WTC11 (cell line): Measurements from ENCODE around the gene CAMTA1. TPM values are rescaled to one million over a fixed set of nuclear protein-coding genes. Genes with fewer than 3 reads are reported as not detected.

Experiments
- ATAC-seq: fragments of 200-7000 bp; cut with Tn5 transposase; 2 replicates; pipeline ENCODE4 v1.10.0; 2021; ENCODE audit warnings: mild to moderate bottlenecking, moderate library complexity
- CTCF ChIA-PET: fragments of 300-600 bp; sonication (Branson Sonifier 250); formaldehyde crosslinking; loops from one replicate; lab custom pipeline; 2021; ENCODE audit warnings: antibody characterized with exemption; lab: Charles Lee
- POLR2A ChIA-PET: fragments of 350-600 bp; sonication (Branson Sonifier 250); formaldehyde crosslinking; loops from one replicate; lab custom pipeline; 2021; ENCODE audit warnings: antibody characterized with exemption; lab: Charles Lee
- DNase-seq: peaks from one replicate; pipeline ENCODE4 v3.0.0; 2021; ENCODE audit warnings: low spot score
- H3K27ac Mint-ChIP-seq: 2 replicates; pipeline ENCODE4 v1.8.0; 2021; ENCODE audit warnings: mixed read lengths
- H3K27me3 Mint-ChIP-seq: 2 replicates; pipeline ENCODE4 v1.8.0; 2021; ENCODE audit warnings: low read depth, mild to moderate bottlenecking, moderate library complexity, mixed read lengths
- H3K36me3 Mint-ChIP-seq: 2 replicates; pipeline ENCODE4 v1.8.0; 2021; ENCODE audit warnings: mixed read lengths
- H3K4me1 Mint-ChIP-seq: 2 replicates; pipeline ENCODE4 v1.8.0; 2022; ENCODE audit warnings: mixed read lengths
- H3K4me3 Mint-ChIP-seq: 2 replicates; pipeline ENCODE4 v1.8.0; 2021; ENCODE audit warnings: mild to moderate bottlenecking, moderate library complexity, mixed read lengths
- H3K9me3 Mint-ChIP-seq: 2 replicates; pipeline ENCODE4 v1.8.0; 2021; ENCODE audit warnings: mixed read lengths
- ATF1 ChIP-seq: sonication (generic); formaldehyde crosslinking; IDR thresholded peaks from 2 replicates; pipeline ENCODE4 v1.8.1; 2023; ENCODE audit warnings: mild to moderate bottlenecking, moderate library complexity, missing genetic modification reagents
- FOXP1 ChIP-seq: sonication (generic); formaldehyde crosslinking; IDR thresholded peaks from 2 replicates; pipeline ENCODE4 v1.8.0; 2022; ENCODE audit warnings: missing genetic modification reagents, mild to moderate bottlenecking, moderate library complexity, borderline replicate concordance
- GABPB1 ChIP-seq: sonication (generic); formaldehyde crosslinking; IDR thresholded peaks from 2 replicates; pipeline ENCODE4 v1.8.1; 2023; ENCODE audit warnings: mild to moderate bottlenecking, missing genetic modification reagents
- HMGA2 ChIP-seq: fragments of 250-450 bp; sonication (Bioruptor Pico); IDR thresholded peaks from 2 replicates; pipeline ENCODE4 v1.4.0; 2021; ENCODE audit warnings: mild to moderate bottlenecking, moderate library complexity
- IRF2 ChIP-seq: sonication (generic); formaldehyde crosslinking; IDR thresholded peaks from 2 replicates; pipeline ENCODE4 v1.8.0; 2022; ENCODE audit warnings: low read depth, missing genetic modification reagents, borderline replicate concordance
- JAZF1 ChIP-seq: fragments of 250-450 bp; sonication (Bioruptor Pico); IDR thresholded peaks from 2 replicates; pipeline ENCODE4 v1.9.0; 2021; ENCODE audit warnings: moderate library complexity, mild to moderate bottlenecking, inconsistent platforms
- NR3C1 ChIP-seq: sonication (generic); formaldehyde crosslinking; conservative IDR thresholded peaks from 2 replicates; pipeline ENCODE4 v1.8.1; 2023; ENCODE audit warnings: low read depth, mild to moderate bottlenecking, missing genetic modification reagents
- SMAD4 ChIP-seq: sonication (generic); formaldehyde crosslinking; IDR thresholded peaks from 2 replicates; pipeline ENCODE4 v1.8.0; 2022; ENCODE audit warnings: mild to moderate bottlenecking, missing genetic modification reagents
- SOX15 ChIP-seq: fragments of 250-450 bp; sonication (Bioruptor Pico); IDR thresholded peaks from 2 replicates; pipeline ENCODE4 v1.9.0; 2021; ENCODE audit warnings: mild to moderate bottlenecking
- ZNF232 ChIP-seq: sonication (generic); formaldehyde crosslinking; IDR thresholded peaks from 2 replicates; pipeline ENCODE4 v1.8.0; 2022; ENCODE audit warnings: mild to moderate bottlenecking, missing genetic modification reagents
- ZNF263 ChIP-seq: sonication (generic); formaldehyde crosslinking; IDR thresholded peaks from 2 replicates; pipeline ENCODE4 v1.8.1; 2022; ENCODE audit warnings: low read depth, mild to moderate bottlenecking, moderate library complexity, missing genetic modification reagents
- ZNF416 ChIP-seq: fragments of 250-450 bp; sonication (Bioruptor Pico); IDR thresholded peaks from 2 replicates; pipeline ENCODE4 v1.9.0; 2021; ENCODE audit warnings: mild to moderate bottlenecking, inconsistent platforms
- ZNF423 ChIP-seq: fragments of 250-450 bp; sonication (Bioruptor Pico); IDR thresholded peaks from 2 replicates; pipeline ENCODE4 v2.1.2; 2022; ENCODE audit warnings: mild to moderate bottlenecking, moderate library complexity
- total RNA-seq: library from RNA; stranded (reverse); gene quantifications from 3 replicates; pipeline ENCODE4 v1.2.3, GENCODE V29; 2021
- TF ChIP-seq, protein P1 (sequence below): fragments of 200-600 bp; IDR thresholded peaks from 2 replicates; pipeline ENCODE4 v1.8.0; 2022; ENCODE audit warnings: antibody characterized with exemption
- TF ChIP-seq, protein P2 (sequence below): sonication (generic); formaldehyde crosslinking; IDR thresholded peaks from 2 replicates; pipeline ENCODE4 v1.8.1; 2023; ENCODE audit warnings: mild to moderate bottlenecking, missing genetic modification reagents
- TF ChIP-seq, protein P3 (sequence below): sonication (generic); formaldehyde crosslinking; IDR thresholded peaks from 2 replicates; pipeline ENCODE4 v1.8.1; 2023; ENCODE audit warnings: mild to moderate bottlenecking, missing genetic modification reagents
- TF ChIP-seq, protein P4 (sequence below): fragments of 250-450 bp; sonication (Bioruptor Pico); IDR thresholded peaks from 2 replicates; pipeline ENCODE4 v1.9.0; 2021; ENCODE audit warnings: moderate library complexity, mild to moderate bottlenecking, inconsistent platforms, borderline replicate concordance
- TF ChIP-seq, protein P5 (sequence below): sonication (generic); formaldehyde crosslinking; IDR thresholded peaks from 2 replicates; pipeline ENCODE4 v1.8.0; 2023; ENCODE audit warnings: missing genetic modification reagents
- TF ChIP-seq, protein P6 (sequence below): fragments of 250-450 bp; sonication (Bioruptor Pico); IDR thresholded peaks from 2 replicates; pipeline ENCODE4 v1.8.0; 2021; ENCODE audit warnings: mild to moderate bottlenecking
- TF ChIP-seq, protein P7 (sequence below): sonication (generic); formaldehyde crosslinking; IDR thresholded peaks from 2 replicates; pipeline ENCODE4 v1.8.1; 2023; ENCODE audit warnings: mild to moderate bottlenecking, missing genetic modification reagents, moderate library complexity
- TF ChIP-seq, protein P8 (sequence below): sonication (generic); formaldehyde crosslinking; IDR thresholded peaks from 2 replicates; pipeline ENCODE4 v1.8.1; 2023; ENCODE audit warnings: mild to moderate bottlenecking, missing genetic modification reagents, moderate library complexity

Gene CAMTA1
- total RNA-seq, 1 experiment from 2014 or later = 86.4 TPM

DNA sequence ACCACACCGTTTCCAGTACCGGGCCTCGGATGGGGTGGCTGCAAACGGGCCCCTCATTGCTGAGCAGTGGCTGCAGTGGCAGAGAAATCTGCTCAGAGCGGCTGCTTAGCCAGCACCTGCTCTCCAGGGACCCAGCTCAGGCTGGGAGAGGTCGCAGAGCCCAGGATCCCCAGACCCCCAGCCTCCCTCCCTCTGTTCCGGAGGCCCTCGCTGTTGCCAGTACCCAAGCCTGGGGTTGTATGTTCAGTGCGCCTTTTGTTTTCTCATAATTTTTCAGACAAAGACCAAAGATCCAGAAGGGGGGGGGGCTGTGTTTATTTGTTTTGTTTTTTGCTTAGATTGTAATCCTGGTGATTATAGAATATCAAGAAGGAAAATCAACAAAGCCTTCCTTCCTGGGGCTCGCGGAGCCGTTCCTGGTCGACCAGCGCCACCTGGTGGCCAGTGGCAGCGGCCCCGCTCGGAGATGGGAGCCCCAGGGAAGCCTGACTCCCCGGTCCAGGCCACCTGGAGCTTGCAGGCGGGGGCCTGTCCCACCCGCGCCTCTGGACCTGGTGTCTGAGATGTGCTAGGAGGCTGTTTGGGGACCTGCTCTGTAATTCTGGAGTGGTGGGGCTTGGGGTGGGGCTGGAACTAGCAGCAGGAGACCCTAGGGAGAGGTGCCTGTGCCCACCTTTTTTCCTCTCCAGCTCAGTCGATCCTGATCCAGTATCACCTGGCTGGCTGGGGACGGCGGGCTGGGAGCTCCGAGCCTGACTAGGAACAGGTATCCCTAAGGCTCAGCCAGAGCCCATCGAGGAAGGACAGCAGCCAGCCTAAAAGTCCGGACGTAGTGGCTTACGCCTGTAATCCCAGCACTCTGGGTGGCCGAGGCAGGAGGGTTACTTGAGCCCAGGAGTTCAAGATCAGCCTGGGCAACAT is 862.0 kb downstream of the CAMTA1 start:
- TF ChIP-seq, protein P1, sequence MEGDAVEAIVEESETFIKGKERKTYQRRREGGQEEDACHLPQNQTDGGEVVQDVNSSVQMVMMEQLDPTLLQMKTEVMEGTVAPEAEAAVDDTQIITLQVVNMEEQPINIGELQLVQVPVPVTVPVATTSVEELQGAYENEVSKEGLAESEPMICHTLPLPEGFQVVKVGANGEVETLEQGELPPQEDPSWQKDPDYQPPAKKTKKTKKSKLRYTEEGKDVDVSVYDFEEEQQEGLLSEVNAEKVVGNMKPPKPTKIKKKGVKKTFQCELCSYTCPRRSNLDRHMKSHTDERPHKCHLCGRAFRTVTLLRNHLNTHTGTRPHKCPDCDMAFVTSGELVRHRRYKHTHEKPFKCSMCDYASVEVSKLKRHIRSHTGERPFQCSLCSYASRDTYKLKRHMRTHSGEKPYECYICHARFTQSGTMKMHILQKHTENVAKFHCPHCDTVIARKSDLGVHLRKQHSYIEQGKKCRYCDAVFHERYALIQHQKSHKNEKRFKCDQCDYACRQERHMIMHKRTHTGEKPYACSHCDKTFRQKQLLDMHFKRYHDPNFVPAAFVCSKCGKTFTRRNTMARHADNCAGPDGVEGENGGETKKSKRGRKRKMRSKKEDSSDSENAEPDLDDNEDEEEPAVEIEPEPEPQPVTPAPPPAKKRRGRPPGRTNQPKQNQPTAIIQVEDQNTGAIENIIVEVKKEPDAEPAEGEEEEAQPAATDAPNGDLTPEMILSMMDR = peak; percentile 93
- TF ChIP-seq NR3C1 (CRISPR knock-in tag) (no peak), ATF1 (CRISPR knock-in tag) (no peak), ZNF423 (peak; percentile 69; the same call in 1 of the 2 replicates), ZNF263 (CRISPR knock-in tag) (no peak), SOX15 (CRISPR knock-in tag) (no peak), GABPB1 (CRISPR knock-in tag) (no peak)
- TF ChIP-seq, protein P2, sequence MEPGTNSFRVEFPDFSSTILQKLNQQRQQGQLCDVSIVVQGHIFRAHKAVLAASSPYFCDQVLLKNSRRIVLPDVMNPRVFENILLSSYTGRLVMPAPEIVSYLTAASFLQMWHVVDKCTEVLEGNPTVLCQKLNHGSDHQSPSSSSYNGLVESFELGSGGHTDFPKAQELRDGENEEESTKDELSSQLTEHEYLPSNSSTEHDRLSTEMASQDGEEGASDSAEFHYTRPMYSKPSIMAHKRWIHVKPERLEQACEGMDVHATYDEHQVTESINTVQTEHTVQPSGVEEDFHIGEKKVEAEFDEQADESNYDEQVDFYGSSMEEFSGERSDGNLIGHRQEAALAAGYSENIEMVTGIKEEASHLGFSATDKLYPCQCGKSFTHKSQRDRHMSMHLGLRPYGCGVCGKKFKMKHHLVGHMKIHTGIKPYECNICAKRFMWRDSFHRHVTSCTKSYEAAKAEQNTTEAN (CRISPR knock-in tag) = no peak
- TF ChIP-seq, protein P3, sequence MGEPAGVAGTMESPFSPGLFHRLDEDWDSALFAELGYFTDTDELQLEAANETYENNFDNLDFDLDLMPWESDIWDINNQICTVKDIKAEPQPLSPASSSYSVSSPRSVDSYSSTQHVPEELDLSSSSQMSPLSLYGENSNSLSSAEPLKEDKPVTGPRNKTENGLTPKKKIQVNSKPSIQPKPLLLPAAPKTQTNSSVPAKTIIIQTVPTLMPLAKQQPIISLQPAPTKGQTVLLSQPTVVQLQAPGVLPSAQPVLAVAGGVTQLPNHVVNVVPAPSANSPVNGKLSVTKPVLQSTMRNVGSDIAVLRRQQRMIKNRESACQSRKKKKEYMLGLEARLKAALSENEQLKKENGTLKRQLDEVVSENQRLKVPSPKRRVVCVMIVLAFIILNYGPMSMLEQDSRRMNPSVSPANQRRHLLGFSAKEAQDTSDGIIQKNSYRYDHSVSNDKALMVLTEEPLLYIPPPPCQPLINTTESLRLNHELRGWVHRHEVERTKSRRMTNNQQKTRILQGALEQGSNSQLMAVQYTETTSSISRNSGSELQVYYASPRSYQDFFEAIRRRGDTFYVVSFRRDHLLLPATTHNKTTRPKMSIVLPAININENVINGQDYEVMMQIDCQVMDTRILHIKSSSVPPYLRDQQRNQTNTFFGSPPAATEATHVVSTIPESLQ (CRISPR knock-in tag) = no peak
- CTCF ChIA-PET = interaction anchor here (0.6 to 2.9 kb wide), 65 partner anchors 8 to 925 kb away, joined by 3 to 34 read pairs (median 5); no protein-coding TSS in a partner anchor
- H3K27ac Mint-ChIP-seq = no peak overlapping the region
- DNase-seq (peak; percentile 84), ATAC-seq (peak; percentile 62)
- POLR2A ChIA-PET = no interaction called here
- H3K9me3 Mint-ChIP-seq = peaks cover 6% of the 10 kb centered on the region; the same call in 1 of the 2 replicates
- H3K27me3 Mint-ChIP-seq = no peaks in the 10 kb centered on the region
- H3K36me3 Mint-ChIP-seq = no peaks in the 10 kb centered on the region
- H3K4me1 Mint-ChIP-seq = peaks cover 21% of the 10 kb centered on the region
- no peak overlapping the region for H3K4me3 Mint-ChIP-seq

DNA sequence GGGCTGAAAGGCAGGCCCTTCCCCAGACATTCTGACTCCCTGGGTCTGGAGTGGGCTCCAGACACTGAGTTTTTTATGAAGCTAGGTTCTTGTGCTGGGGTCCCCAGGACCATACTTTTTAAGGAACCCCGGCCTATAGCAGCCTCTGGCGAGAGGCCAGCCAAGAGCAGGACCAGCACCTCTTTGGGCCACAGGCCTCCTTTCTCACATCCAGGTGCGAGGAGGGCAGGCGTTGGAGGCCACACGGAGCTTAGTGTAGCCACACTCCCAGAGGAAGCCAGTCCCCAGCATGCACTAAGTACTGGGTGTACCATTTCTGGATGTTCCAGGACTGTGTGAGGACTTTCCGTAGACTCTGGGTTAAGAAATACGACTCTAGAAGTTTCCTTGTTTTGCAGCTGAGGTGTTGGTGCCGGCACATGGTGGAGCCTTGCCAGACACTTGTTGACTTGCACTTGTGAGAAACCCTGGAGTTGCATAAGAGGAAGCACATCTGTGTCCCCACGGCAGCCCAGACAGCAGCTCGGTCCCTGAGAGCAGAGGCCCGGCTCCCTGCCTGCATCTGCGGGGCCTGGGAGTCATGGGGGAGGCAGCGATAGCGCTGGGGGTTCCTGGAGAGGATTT is 863.6 kb downstream of the CAMTA1 start:
- CTCF ChIA-PET = interaction anchor here (0.6 to 2.9 kb wide), 7 partner anchors 12 to 579 kb away, joined by 3 to 34 read pairs (median 5); no protein-coding TSS in a partner anchor
- ATAC-seq = no peak
- DNase-seq = no peak
- Mint-ChIP-seq H3K36me3 (no peaks in the 10 kb centered on the region), H3K4me1 (peaks cover 9% of the 10 kb centered on the region), H3K27me3 (no peaks in the 10 kb centered on the region)
- TF ChIP-seq ZNF416 (CRISPR knock-in tag) = no peak
- TF ChIP-seq SMAD4 (CRISPR knock-in tag) = no peak
- TF ChIP-seq, protein P4, sequence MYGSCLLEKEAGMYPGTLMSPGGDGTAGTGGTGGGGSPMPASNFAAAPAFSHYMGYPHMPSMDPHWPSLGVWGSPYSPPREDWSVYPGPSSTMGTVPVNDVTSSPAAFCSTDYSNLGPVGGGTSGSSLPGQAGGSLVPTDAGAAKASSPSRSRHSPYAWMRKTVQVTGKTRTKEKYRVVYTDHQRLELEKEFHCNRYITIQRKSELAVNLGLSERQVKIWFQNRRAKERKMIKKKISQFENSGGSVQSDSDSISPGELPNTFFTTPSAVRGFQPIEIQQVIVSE (CRISPR knock-in tag) = no peak
- TF ChIP-seq ZNF232 (CRISPR knock-in tag) = no peak
- TF ChIP-seq, protein P5, sequence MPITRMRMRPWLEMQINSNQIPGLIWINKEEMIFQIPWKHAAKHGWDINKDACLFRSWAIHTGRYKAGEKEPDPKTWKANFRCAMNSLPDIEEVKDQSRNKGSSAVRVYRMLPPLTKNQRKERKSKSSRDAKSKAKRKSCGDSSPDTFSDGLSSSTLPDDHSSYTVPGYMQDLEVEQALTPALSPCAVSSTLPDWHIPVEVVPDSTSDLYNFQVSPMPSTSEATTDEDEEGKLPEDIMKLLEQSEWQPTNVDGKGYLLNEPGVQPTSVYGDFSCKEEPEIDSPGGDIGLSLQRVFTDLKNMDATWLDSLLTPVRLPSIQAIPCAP (CRISPR knock-in tag) = no peak
- TF ChIP-seq, protein P6, sequence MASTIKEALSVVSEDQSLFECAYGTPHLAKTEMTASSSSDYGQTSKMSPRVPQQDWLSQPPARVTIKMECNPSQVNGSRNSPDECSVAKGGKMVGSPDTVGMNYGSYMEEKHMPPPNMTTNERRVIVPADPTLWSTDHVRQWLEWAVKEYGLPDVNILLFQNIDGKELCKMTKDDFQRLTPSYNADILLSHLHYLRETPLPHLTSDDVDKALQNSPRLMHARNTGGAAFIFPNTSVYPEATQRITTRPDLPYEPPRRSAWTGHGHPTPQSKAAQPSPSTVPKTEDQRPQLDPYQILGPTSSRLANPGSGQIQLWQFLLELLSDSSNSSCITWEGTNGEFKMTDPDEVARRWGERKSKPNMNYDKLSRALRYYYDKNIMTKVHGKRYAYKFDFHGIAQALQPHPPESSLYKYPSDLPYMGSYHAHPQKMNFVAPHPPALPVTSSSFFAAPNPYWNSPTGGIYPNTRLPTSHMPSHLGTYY (CRISPR knock-in tag) = no peak
- TF ChIP-seq, protein P7, sequence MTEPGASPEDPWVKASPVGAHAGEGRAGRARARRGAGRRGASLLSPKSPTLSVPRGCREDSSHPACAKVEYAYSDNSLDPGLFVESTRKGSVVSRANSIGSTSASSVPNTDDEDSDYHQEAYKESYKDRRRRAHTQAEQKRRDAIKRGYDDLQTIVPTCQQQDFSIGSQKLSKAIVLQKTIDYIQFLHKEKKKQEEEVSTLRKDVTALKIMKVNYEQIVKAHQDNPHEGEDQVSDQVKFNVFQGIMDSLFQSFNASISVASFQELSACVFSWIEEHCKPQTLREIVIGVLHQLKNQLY (CRISPR knock-in tag) = no peak
- TF ChIP-seq IRF2 (CRISPR knock-in tag) = no peak
- TF ChIP-seq, protein P8, sequence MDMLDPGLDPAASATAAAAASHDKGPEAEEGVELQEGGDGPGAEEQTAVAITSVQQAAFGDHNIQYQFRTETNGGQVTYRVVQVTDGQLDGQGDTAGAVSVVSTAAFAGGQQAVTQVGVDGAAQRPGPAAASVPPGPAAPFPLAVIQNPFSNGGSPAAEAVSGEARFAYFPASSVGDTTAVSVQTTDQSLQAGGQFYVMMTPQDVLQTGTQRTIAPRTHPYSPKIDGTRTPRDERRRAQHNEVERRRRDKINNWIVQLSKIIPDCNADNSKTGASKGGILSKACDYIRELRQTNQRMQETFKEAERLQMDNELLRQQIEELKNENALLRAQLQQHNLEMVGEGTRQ (CRISPR knock-in tag) = no peak
- no peak for TF ChIP-seq HMGA2
- no peak for TF ChIP-seq ATF1 (CRISPR knock-in tag)
- no peak for TF ChIP-seq FOXP1 (CRISPR knock-in tag)
- no peak for TF ChIP-seq JAZF1 (CRISPR knock-in tag)
- TF ChIP-seq, all 79 proteins: peak for 0
- no peak overlapping the region for H3K27ac Mint-ChIP-seq
- H3K4me3 Mint-ChIP-seq = no peak overlapping the region
- POLR2A ChIA-PET = no interaction called here
- H3K9me3 Mint-ChIP-seq = peaks cover 6% of the 10 kb centered on the region; the same call in 1 of the 2 replicates
